Gastrocnemius medialis (tissue), 4 donors: ENCODE data around the gene ERICH6. TPM values are rescaled to one million over a fixed set of nuclear protein-coding genes. Genes with fewer than 3 reads are reported as not detected.

Experiments
- ATAC-seq, 2 donors: fragments of 150-250 bp; one replicate each; pipeline ENCODE4 v1.9.1; 2016
- DNase-seq, 2 donors: peaks; one replicate each; pipeline ENCODE4 v3.0.0-alpha.2; 2019
- H3K27ac ChIP-seq, 4 donors: fragments of 200-600 bp; sonication (generic); 1 replicate in 1 of 4; 2 replicates in 3 of 4; pipeline ENCODE4 v1.5.1; 2016 to 2018; ENCODE audit warnings: mild to moderate bottlenecking in 2 of 4, moderate library complexity in 1 of 4
- H3K27me3 ChIP-seq, 3 donors: fragments of 200-600 bp; sonication (generic) in 2 of 3; 1 replicate in 1 of 3; 2 replicates in 2 of 3; pipeline versions ENCODE4 v1.5.1 to v1.6.0; 2016 to 2019; ENCODE audit warnings: mild to moderate bottlenecking in 1 of 3, moderate library complexity in 1 of 3
- H3K36me3 ChIP-seq, 2 donors: fragments of 200-600 bp; sonication (generic) in 1 of 2; one replicate each; pipeline ENCODE4 v1.5.1; 2017 to 2018
- H3K4me1 ChIP-seq, 2 donors: fragments of 200-600 bp; sonication (generic) in 1 of 2; one replicate each; pipeline ENCODE4 v1.5.1; 2016 to 2017; ENCODE audit warnings: mild to moderate bottlenecking in 2 of 2
- H3K4me3 ChIP-seq, 4 donors: fragments of 200-600 bp; sonication (generic) in 3 of 4; 1 replicate in 1 of 4; 2 replicates in 3 of 4; pipeline ENCODE4 v1.5.1; 2016 to 2019; ENCODE audit warnings: mild to moderate bottlenecking in 2 of 4
- H3K9me3 ChIP-seq, 3 donors: fragments of 200-600 bp; sonication (generic) in 2 of 3; 1 replicate in 1 of 3; 2 replicates in 2 of 3; pipeline ENCODE4 v1.5.1; 2016 to 2019
- POLR2A ChIP-seq, 2 donors: fragments of 450-650 bp; IDR thresholded peaks; one replicate each; pipeline ENCODE4 v1.6.1; 2017; ENCODE audit warnings: antibody characterized with exemption in 2 of 2, mild to moderate bottlenecking in 2 of 2, moderate library complexity in 2 of 2
- in situ Hi-C, 4 donors: fragments of 200-750 bp; cut with MboI; loops; one replicate each; pipeline versions ENCODE4 v1.15.0 to v1.8.0; 2017; ENCODE audit warnings: low sequenced_read_pairs in 4 of 4
- intact Hi-C: fragments of 100-400 bp; cut with DNase I; formaldehyde crosslinking; loops from one replicate; pipeline ENCODE4 v1.15.1; 2023; ENCODE audit warnings: low total_unique reads
- total RNA-seq, 4 donors: library from RNA; depleted of rRNA; stranded (reverse); fragments of >200 nt; gene quantifications; one replicate each; pipeline versions ENCODE4 v1.1.0 to v1.2.3, GENCODE V29; 2016
- TF ChIP-seq, protein P1 (sequence below), 5 experiments: fragments of 450-650 bp in 3 of 5; fragments of 200-600 bp in 2 of 5; sonication (generic) in 2 of 5; IDR thresholded peaks in 4 of 5; conservative IDR thresholded peaks in 1 of 5; 1 replicate in 4 of 5; 2 replicates in 1 of 5; pipeline ENCODE4 v1.5.1; 2016 to 2019; ENCODE audit warnings: antibody characterized with exemption in 5 of 5, mild to moderate bottlenecking in 3 of 5, moderate library complexity in 3 of 5

Gene ERICH6
- total RNA-seq, 4 donors from 2014 or later: not detected

DNA sequence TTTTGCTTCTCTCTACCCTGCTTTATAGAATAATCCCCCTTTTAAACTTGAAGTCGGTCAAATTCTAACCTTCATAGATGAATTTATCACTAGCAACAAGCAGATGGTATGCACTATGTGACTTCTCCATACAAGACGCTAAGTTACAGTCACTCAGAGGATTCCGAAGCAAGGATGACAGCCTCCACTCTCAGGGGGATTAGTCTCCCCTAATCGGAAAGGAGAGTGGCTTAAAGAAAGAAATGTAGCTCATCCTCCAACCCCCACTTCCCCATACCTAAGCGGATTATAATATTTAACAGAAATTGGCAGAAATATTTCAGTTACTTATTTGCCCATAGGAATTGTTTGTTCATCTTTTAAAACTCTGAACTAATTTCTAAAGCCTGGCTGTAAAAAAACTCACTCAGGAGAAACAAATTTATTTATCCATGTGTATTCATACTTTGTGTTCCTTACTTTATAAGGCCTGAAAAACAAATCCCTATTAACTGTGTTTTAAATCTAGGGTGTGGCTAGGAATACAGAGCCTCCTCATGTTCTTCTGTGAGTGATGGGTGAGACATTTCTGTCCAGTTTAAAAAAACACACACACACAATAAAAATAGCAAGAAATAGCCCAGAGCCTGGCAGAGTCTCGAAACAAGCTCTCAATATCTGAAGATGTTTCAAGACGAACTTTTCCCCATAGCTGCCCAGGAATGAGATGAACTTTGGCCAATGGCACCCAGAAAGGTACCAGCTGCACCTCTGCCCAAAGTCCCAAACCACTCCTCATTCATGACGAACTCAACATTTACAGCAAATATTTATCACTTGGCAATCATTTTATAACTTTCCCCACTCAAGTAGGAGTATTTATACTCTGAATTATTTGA lies 40.6 kb upstream of the ERICH6 start:
- DNase-seq: no peak
- H3K4me3 ChIP-seq: no peak overlapping the region
- TF ChIP-seq, protein P1, sequence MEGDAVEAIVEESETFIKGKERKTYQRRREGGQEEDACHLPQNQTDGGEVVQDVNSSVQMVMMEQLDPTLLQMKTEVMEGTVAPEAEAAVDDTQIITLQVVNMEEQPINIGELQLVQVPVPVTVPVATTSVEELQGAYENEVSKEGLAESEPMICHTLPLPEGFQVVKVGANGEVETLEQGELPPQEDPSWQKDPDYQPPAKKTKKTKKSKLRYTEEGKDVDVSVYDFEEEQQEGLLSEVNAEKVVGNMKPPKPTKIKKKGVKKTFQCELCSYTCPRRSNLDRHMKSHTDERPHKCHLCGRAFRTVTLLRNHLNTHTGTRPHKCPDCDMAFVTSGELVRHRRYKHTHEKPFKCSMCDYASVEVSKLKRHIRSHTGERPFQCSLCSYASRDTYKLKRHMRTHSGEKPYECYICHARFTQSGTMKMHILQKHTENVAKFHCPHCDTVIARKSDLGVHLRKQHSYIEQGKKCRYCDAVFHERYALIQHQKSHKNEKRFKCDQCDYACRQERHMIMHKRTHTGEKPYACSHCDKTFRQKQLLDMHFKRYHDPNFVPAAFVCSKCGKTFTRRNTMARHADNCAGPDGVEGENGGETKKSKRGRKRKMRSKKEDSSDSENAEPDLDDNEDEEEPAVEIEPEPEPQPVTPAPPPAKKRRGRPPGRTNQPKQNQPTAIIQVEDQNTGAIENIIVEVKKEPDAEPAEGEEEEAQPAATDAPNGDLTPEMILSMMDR (IDR thresholded peaks at IDR 0.05 in 4 of 5, conservative IDR thresholded peaks at IDR 0.05 in 1 of 5): no peak
- intact Hi-C loops (no loop called here), in situ Hi-C loops (no loop called here)
- no peak for ATAC-seq
- peaks cover 36 to 41% of the 10 kb centered on the region in 2 donors for H3K4me1 ChIP-seq
- H3K36me3 ChIP-seq: peaks cover 0 to 13% of the 10 kb centered on the region in 2 donors
- no peaks in the 10 kb centered on the region for H3K27me3 ChIP-seq
- H3K9me3 ChIP-seq: no peaks in the 10 kb centered on the region
- no peak overlapping the region for H3K27ac ChIP-seq

DNA sequence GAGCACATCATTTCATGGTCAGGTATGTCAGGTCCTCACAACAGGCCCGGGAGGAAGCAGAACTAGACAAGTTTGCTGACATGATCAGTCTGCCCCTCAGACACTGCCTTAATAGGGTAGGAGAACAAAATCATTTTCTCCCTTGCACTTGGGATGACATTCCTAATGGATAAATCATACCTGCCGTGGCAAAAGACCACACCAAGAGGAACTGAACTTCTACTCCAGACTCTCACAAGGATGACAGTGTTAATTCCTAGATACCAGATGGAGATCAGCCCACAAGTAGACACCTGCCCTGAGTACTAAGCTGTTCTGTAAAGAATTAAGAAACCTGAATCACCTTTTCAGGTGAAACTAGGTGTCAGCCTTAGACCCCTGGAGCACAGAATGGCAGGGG lies 39.8 kb upstream of the ERICH6 start:
- in situ Hi-C loops (no loop called here), intact Hi-C loops (no loop called here)
- ATAC-seq (no peak), DNase-seq (no peak)
- Histone ChIP-seq H3K4me3 (no peak overlapping the region), H3K9me3 (no peaks in the 10 kb centered on the region), H3K27me3 (no peaks in the 10 kb centered on the region), H3K36me3 (peaks cover 0 to 13% of the 10 kb centered on the region in 2 donors), H3K4me1 (peaks cover 29 to 37% of the 10 kb centered on the region in 2 donors), H3K27ac (no peak overlapping the region)
- TF ChIP-seq, protein P1 (IDR thresholded peaks at IDR 0.05 in 4 of 5, conservative IDR thresholded peaks at IDR 0.05 in 1 of 5): no peak
- TF ChIP-seq POLR2A (IDR thresholded peaks at IDR 0.05): no peak

DNA sequence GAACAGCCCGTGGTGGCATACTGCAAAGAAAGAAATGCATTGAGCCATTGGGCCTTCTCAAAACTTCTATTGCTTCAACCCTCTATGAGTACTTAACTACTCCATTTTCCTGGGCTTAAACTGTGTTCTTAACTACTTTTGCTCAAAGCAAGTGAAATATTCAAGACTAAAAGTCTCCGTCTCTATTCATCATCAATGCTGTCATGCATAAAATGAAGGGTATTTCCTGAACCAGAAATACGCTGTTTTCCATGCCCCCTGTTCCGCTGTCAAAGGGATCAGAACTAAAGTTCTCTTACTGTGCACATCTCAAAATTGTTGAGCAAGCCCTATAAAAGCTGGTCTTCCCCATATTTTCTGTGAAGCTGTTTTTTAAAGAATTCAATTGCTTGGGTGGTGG lies 39.0 kb upstream of the ERICH6 start:
- TF ChIP-seq, protein P1 (IDR thresholded peaks at IDR 0.05 in 4 of 5, conservative IDR thresholded peaks at IDR 0.05 in 1 of 5): no peak
- TF ChIP-seq POLR2A (IDR thresholded peaks at IDR 0.05): no peak
- Histone ChIP-seq H3K27me3 (no peaks in the 10 kb centered on the region), H3K4me1 (peaks cover 20 to 33% of the 10 kb centered on the region in 2 donors), H3K9me3 (no peaks in the 10 kb centered on the region), H3K36me3 (peaks cover 0 to 13% of the 10 kb centered on the region in 2 donors), H3K4me3 (no peak overlapping the region), H3K27ac (no peak overlapping the region)
- intact Hi-C loops (no loop called here), in situ Hi-C loops (no loop called here)
- DNase-seq (no peak), ATAC-seq (no peak)

DNA sequence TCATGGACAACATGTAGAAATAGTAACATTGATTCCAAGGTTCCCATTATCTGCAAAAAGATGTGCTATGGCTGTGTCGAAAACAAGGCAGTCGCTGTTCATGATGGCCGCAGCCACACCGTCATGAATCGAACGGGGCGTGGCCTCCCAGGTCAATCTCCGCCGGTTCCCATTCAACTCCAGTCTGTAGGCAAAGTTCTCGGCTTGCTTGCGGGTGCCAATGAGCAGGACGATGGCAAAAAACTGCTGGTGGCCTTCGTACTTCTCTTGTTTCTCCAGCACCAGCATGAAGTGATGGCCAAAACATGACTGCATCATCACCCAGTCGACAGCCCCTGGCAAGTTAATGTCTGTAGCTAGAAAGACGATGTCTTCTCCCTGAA lies 38.4 kb upstream of the ERICH6 start:
- peaks cover 19 to 28% of the 10 kb centered on the region in 2 donors for H3K4me1 ChIP-seq
- TF ChIP-seq POLR2A (IDR thresholded peaks at IDR 0.05): no peak
- TF ChIP-seq, protein P1 (IDR thresholded peaks at IDR 0.05 in 4 of 5, conservative IDR thresholded peaks at IDR 0.05 in 1 of 5): no peak

More for the DNA sequence above, 38.4 kb upstream of the ERICH6 start:
- Histone ChIP-seq H3K9me3 (no peaks in the 10 kb centered on the region), H3K4me3 (no peak overlapping the region), H3K36me3 (peaks cover 0 to 13% of the 10 kb centered on the region in 2 donors), H3K27me3 (no peaks in the 10 kb centered on the region), H3K27ac (no peak overlapping the region)
- DNase-seq (no peak), ATAC-seq (no peak)
- in situ Hi-C loops (no loop called here), intact Hi-C loops (no loop called here)
